Posterior cingulate gyrus (tissue), 11 donors: Measurements from ENCODE around the gene TMEM41B.
"Not testable (repeated sequence)": the region's sequence is repeated elsewhere in the genome, so short reads cannot be mapped to it uniquely, and the experiment has no call there.

Source experiments
- DNase-seq, 10 donors: peaks; one replicate each; pipeline versions ENCODE4 v3.0.0 to v3.0.0-alpha.2; 2020 to 2021; ENCODE audit warnings: mixed read lengths in 3 of 10
- intact Hi-C: fragments of 100-400 bp; cut with DNase I; formaldehyde crosslinking; loops from one replicate; pipeline ENCODE4 v1.15.1; 2023

Gene TMEM41B, protein sequence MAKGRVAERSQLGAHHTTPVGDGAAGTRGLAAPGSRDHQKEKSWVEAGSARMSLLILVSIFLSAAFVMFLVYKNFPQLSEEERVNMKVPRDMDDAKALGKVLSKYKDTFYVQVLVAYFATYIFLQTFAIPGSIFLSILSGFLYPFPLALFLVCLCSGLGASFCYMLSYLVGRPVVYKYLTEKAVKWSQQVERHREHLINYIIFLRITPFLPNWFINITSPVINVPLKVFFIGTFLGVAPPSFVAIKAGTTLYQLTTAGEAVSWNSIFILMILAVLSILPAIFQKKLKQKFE

DNA sequence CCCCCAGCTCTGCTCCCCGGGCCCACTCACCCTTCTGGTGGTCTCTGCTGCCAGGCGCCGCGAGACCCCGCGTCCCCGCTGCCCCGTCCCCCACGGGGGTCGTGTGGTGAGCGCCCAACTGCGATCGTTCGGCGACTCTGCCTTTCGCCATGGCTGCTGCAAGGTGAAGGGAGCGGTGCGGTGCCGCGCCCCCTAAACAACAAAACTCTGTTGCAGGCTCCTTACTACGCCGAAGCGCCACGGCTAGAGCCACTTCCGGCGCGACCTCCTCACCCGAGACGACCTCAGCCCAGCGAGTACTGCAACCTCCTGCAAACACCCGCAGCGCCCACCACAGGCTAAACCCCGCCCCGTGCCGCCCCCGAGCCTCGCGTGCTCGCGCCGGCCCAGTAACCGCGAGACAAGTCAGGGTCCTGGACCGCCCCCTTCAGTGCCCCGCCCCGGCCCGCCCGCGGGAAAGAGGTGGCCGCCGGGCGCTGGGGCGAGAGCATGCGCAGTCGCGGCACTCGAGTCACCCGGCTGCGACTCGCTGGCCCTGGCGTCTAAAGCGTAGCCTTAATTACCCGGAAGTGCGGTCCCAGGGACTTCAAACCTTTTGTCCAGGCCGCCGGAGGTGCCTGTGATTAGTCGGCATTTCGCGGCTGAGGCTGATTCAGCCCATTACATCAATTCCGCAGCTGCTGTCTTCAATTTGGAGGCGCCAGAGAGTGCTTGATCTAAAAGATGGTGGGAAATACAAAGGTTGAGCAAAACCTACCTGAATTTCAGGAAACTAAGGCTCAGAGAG lies at the start of gene TMEM41B:
Gene TMEM41B (minus strand): TSS at position 303 of the 787 bp plus-strand sequence. CDS start 152 bp downstream, at position 151.
- DNase-seq = peak; percentile 93 to 100 (median 97)
- intact Hi-C loops = loop anchor here (1.0 to 2.0 kb wide), 3 partner anchors 50 to 70 kb away; partner anchors contain the start of genes DENND5A and IPO7

GRCh38 chr11:9362393-9362863 lies 48.0 kb upstream of the TMEM41B start:
- intact Hi-C loops = no loop called here

GRCh38 chr11:9360862-9361622 lies 46.6 kb upstream of the TMEM41B start:
- DNase-seq, intact Hi-C loops: not testable (repeated sequence)

More at GRCh38 chr11:9362393-9362863, 48.0 kb upstream of the TMEM41B start:
- DNase-seq = no peak

DNA sequence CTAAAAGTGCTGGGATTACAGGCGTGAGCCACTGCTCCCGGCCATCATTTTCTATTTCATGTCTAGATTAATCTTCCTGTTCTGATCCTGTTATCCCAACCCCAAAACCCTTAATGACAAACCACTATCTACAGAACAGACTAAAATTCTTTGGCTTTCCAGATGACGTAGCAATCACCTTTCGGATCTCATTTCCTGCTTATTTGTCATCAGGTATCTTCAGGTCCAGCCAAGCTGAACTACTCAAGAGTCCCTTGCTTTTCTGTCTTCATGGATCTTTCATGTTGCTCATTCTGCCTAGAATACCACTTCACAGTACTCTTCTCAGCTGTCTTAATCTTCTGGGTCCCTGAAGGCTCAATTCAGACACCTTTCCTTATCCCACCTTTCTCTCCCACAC lies 42.6 kb upstream of the TMEM41B start:
- no peak for DNase-seq
- intact Hi-C loops = no loop called here

GRCh38 chr11:9351321-9351881 lies 37.0 kb upstream of the TMEM41B start:
- no peak for DNase-seq
- intact Hi-C loops = no loop called here

DNA sequence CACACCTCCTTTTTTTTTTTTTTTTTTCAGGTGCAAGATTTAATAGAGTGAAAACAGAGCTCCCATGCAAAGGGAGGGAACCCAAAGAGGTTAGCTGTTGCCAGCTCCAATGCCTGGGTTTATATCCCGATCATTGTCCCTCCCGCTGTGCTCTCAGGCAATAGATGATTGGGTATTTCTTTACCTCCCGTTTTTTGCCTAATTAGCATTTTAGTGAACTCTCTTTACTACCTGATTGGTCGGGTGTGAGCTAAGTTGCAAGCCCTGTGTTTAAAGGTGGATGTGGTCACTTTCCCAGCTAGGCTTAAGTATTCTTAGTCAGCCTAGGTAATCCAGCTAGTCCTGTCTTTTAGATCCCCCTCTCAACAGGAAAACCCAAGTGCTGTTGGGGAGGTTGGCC lies 33.4 kb upstream of the TMEM41B start:
- DNase-seq, intact Hi-C loops: not testable (repeated sequence)

- intact Hi-C loops = no loop called here
Observed at GRCh38 chr11:9347100-9347499, 32.7 kb upstream of the TMEM41B start.

DNA sequence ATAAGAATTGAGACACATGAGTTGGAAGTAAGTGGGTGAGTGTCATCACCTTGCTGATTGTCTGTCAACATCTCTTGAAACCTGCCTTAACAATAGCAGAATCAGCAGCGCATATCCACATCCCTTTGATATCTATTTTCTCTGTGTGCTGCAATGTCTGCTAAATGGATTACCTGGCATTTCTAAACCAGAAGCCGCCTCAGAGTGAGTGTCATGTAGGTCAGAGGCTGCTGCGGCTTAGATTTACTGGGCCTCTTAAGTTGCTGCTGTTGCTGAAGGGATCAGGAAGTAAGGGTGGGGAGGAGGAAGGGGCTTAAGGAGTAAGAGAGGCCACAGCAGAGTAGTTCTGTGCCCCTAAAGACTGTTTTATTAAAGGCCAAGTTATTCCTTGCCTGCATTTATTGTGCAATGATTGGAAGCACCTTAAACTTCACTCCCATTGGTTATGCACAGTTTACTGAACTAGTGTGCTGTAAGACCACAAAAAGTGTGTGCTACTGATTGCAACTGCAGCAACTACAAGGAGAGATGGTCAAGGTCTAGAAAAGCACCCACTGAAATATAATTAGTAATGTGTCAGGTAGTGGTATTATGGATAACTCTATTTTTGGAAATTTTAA lies 29.8 kb upstream of the TMEM41B start:
- DNase-seq = no peak
- intact Hi-C loops = no loop called here

More at GRCh38 chr11:9347100-9347499, 32.7 kb upstream of the TMEM41B start:
- no peak for DNase-seq

- DNase-seq = no peak
- intact Hi-C loops = no loop called here
Observed at GRCh38 chr11:9341638-9342178, 27.3 kb upstream of the TMEM41B start.

DNA sequence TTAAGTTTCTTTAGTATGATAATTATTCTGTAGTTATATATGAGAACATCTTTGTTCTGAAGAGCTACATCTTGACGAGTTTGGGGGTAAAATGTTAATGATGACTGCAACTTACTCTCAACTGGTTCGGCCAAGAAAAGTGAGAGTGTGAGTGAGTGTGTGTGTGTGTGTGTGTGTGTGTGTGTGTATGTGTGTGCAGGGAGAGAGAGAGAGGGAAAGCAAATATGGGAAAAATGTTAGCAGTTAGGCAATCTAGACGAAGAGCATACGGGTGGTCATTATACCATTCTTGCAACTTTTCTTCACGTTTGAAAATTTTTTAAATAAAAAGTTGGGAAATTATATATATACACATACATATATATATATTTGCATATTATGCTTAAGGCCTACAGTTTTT lies 18.3 kb upstream of the TMEM41B start:
- intact Hi-C loops = no loop called here
- DNase-seq = no peak

DNA sequence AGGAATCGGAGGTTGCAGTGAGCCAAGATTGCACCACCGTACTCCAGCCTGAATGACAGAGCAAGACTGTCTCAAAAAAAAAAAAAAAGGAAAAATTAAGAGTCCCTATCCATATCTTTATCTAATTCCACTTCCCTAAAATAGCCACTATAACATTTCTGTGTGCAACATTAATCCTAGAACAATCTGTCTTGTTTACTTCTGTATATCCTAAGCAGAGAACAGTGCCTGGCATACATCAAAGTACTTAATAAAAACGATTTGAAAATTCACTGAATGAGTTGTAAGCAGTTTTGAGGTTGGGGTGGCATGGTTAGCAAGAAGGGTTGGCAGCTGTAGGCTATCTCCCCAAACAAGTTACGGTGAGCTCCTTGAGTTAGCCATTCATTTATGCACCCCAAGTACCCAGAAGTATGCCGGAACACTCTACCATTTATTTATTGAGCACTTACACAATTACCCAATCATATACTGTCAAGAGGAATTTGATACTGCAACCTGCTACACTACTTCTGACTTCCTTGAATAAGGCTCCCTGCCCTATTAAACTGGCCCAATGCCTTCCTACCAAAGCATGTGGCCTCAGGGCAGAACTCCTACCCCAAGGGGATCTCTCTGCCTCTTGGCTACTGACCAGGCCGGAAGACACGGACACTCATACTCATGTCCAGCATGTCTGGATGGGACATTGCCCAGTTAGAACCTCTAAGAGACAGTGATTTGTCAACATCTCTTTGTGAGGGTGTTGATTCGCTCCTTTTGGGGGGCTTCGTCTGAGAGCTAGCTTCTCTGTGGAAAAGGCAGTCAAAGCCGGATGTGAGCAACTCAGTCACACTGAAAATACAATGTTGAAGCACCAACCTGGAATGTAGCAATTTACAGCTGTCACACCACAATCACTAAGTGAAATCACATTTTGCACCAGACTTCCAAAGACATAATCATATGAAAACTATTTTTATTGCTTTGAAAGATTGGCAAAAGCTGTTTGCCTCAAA lies 16.3 kb upstream of the TMEM41B start:
- intact Hi-C loops = no loop called here
- DNase-seq = no peak

DNA sequence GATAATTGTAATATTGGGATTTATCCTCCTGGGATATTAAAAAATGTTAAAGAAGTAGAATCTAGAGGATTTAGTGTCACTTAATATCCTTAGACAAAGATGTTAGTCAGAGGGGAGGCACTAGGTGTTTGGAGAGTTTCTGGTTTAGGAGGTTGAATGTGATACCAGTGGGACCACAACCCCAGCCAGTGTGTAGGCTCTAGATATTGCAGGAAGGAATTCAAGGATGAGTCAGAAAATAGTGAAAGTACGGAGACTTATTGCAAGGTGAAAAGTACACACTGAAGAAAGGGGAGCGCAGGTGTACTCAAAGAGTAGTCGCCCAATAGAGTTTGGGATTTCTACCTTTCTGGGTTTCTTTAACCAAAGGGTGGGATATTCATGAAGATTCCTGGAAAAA lies 5.7 kb upstream of the TMEM41B start:
- intact Hi-C loops = no loop called here
- DNase-seq = no peak

DNA sequence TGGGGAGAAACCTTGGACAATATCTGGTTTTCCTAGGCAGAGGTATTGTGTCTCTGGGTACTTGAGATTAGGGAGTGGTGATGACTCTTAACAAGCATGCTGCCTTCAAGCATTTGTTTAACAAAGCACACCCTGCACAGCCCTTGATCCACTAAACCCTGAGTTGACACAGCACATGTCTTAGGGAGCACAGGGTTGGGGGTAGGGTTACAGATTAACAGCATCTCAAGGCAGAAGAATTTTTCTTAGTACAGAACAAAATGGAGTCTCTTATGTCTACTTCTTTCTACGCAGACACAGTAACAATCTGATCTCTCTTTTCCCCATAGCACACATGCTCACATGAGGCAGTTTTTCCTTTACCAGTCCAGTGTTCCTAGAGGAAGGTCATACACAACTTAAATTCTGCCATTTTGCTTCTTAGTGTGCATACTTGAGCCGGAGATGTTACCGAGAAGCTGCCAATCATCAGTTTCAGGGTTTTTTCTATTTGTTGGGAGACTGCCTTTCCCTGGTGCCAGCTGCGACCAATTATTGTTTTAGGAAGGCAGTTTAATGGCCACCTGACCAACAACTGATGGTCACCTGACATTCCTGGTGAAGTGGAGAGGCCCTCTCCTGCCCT lies 5.1 kb upstream of the TMEM41B start:
- DNase-seq, intact Hi-C loops: not testable (repeated sequence)

DNA sequence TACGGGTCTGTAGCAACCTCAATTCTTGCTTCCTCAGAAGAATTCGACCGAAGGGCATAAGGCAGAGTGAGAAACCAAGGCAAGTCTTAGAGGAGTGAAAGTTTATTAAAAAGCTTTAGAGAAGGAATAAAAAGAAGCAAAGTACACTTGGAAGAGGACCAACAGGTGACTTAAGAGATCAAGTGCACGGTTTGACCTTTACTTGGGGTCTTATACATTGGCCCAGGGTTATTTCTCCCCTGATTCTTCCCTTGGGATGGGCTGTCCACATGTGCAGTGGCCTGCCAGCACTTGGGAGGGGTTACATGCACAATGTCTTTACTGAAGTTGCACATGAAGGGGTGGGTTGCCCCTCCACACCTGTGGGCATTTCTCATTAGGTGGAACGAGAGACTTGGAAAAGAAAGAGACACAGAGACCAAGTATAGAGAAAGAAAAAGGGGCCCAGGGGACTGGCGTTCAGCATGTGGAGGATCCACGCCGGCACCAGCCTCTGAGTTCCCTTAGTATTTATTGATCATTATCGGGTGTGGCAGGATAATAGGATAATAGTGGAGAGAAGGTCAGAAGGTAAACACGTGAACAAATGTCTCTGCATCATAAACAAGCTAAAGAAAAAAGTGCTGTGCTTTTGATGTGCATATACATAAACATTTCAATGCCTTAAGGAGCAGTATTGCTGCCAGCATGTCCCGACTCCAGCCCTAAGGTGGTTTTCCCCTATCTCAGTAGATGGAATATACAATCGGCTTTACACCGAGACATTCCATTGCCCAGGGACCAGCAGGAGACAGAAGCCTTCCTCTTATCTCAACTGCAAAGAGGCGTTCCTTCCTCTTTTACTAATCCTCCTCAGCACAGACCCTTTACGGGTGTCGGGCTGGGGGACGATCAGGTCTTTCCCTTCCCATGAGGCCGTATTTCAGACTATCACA lies 4.3 kb upstream of the TMEM41B start:
- DNase-seq, intact Hi-C loops: not testable (repeated sequence)

DNA sequence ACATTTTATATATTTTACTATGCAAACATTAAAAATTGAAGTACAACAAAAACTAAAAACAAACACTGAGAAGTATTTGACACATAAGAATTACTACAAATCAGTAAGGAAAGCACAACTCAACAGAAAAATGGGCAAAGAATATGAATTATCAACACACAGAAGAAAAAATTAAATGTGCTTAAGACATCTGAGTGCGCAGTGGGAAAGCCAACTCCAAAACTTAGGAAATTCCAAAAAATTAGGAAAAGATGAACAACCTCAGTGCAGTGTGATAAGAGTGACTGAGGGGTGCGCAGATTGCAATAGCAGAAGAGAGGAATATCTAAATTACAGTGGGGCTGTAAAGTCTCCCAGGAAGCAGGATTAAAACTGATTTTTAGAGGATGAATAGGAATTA lies 1.9 kb upstream of the TMEM41B start:
- DNase-seq = no peak
- intact Hi-C loops = no loop called here

DNA sequence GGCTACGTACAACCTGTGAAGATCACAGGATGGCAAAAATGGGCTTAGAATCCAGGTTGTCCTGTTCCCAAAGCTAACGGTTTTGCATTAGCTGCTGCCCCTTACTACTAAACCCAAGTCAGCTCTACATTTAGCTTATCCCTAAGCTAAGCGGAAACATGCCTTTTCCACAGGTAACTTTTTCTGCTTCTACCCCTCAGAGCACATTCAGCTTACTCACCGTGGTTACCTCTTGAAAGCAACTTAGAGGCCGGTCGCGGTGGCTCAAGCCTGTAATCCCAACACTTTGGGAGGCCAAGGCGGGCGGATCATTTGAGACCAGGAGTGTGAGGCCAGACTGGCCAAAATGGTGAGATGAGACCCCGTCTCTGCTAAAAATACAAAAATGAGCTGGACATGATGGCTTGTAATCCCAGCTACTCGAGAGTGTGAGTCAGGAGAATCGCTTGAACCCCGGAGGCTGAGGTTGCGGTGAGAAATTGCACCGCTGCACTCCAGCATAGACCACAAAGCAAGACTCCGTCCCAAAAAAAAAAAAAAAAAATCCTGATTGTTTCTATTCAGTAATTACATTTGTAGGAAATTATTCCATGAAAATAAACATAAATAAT lies 790 bp upstream of the TMEM41B start:
- intact Hi-C loops = loop anchor here (2.0 kb wide), 2 partner anchors 50 to 70 kb away; partner anchors contain the start of genes DENND5A and IPO7
- DNase-seq = peak in 1 of 10 donors; percentile 73
